MV-4-11 (cell line): ENCODE data around the gene VANGL1.

Source experiments
- DNase-seq: peaks from one replicate; lab custom pipeline; 2025; lab: John Stamatoyannopoulos, UW

Gene VANGL1

DNA sequence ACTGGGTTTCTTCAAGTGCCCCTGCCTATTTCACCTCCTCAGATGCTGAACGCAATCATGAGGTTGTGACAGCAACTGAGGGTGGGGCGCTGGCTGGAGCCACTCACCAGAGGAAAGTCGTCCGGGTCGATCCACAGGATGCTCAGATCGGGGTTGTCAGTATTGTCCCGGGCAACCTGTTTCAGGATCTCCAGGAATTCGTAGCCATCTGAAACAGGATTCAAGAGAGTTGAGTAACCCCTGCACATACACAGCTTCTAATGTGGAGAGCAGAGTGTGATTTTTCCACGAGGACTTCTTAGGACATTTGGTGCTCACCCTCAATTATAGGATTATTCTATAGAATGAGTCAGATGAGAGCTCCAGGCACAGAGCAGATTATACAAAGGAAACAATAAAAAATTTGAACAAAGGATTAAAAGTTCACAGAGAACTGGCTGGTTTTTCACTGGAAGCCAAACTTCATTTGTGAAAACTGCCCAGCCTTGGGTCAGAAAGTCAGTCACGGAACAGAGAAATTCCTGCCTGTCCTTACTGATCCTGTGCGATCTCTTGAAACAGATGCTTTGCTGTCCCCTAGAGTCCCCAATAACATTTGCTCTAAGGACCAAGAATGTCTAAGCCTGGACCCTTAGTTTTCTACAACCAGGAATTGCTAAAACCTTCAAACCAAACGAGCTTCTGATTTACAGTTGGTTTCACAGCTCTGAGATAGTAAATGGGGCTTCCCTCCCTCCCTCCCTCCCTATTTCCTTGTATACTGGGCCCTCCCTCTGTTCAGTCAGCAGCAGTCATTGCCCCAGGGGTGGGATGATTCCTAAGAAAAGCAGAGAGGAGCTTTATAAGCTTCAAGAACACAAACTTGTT is 63.5 kb downstream of the VANGL1 start:
- DNase-seq, result no peak

- no peak for DNase-seq
These were observed 64.2 kb downstream of the VANGL1 start for GRCh38 chr1:115705963-115706362.

GRCh38 chr1:115706587-115707425 is 65.0 kb downstream of the VANGL1 start:
- peak; percentile 22 for DNase-seq

- DNase-seq, result no peak
These were observed 69.3 kb downstream of the VANGL1 start for GRCh38 chr1:115710859-115711624.

- DNase-seq, result no peak
These were observed 71.3 kb downstream of the VANGL1 start for GRCh38 chr1:115712911-115713609.

DNA sequence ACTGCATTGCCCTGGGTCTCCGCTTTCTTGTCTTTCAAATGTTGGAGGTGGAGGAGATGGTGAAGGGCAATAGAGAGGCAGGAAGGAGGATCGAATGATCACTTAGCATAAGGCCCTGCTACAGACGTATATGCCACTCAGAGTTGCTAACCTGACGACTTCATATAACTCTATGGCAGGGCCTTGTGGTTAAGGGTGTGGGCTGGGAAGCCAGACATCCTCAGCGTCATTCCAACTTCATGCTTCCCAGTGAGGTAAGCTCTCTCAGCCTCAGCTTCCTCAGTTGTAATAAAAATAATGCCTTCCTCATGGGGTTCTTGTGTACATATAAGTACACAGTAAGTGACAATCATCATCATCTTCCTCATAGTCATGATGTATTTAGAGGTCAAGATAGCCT is 72.1 kb downstream of the VANGL1 start:
- DNase-seq, result no peak

DNA sequence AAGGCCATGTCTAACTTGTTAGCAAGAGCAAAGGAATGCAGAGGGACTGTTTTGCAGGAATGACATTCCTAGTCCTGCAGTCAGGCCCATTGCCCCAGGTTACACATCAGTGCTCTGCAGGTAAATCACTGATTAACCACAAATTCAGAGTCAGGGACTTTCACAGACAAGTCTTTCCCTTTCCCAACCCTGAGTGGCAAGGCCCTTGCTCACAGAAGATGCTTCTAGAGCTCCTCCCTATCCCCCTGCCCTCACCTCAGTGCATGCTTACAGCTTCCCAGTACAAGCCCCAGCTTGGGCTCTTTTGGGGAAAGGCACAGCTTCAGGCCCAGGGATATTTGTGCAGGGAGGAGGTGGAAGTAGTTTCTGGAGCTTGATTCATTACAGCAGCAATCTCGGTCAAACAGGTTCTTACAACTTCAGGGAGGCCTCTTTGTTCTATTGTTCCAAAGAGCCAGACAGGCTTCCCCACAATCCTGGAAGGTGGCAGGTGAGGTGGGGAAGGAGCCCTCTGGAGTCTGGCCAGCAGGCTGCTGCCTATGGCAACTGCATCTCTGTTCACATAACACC is 72.9 kb downstream of the VANGL1 start:
- DNase-seq, result no peak

DNA sequence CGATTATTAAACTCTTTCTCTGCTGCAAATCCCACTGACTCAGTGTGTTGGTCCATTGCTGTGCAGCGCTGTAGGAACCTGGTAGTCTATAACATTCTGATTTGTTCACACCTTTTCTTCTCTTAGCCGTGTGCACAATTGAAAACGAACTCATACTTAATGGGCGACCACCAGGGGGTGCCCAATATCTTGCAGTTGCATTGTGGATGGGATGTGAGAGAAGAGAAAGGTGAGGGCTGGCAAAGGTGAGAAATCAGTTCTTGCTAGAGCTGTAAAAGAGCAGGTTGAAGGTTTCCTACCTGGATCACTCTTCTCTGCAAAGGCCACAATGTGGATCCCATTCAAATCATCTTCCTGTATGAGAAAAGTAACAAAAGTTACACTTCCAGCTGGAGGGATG is 75.8 kb downstream of the VANGL1 start:
- DNase-seq, result peak; percentile 9

- no peak for DNase-seq
These were observed 76.4 kb downstream of the VANGL1 start for GRCh38 chr1:115718011-115718754.

GRCh38 chr1:115719285-115719684 is 77.5 kb downstream of the VANGL1 start:
- no peak for DNase-seq

- DNase-seq, result no peak
These were observed 80.5 kb downstream of the VANGL1 start for GRCh38 chr1:115722221-115722620.

DNA sequence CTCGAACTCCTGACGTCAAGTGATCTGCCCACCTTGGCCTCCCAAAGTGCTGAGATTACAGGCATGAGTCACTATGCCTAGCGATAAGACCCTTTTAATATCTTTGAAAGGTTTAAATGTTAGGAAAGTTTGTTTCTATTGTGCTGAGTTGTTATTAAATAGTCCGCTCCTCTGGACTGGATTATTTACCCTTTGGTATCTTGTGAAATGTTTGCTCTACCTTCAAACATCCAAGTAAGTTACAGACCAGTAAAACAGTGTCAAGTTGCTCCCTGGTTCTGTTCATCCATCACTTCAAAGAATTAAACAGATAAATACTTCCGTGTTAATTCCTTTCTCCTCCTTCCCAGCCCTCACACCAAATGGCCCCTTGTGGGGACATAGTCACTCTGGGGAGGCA is 82.0 kb downstream of the VANGL1 start:
- no peak for DNase-seq

DNA sequence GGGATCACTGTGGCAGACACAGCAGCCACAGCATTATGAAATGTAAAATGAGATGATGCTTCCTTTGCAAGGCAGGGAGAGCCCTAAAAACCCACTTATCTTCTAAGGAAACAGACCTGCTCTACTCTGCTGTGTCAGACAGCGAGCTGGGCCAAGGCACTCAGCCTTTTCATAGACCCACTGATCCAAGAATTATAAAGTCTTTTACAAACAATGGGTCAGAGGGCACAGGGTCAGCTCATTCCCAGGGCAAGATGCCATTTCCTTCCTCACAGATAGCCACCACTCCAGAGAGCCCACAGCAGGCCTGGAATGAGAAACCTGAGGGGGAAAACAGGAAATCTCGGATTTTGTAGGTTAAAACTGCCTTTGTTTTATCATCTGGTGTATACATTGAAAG is 83.8 kb downstream of the VANGL1 start:
- peak; percentile 11 for DNase-seq

GRCh38 chr1:115726161-115726560 is 84.4 kb downstream of the VANGL1 start:
- DNase-seq, result no peak

DNA sequence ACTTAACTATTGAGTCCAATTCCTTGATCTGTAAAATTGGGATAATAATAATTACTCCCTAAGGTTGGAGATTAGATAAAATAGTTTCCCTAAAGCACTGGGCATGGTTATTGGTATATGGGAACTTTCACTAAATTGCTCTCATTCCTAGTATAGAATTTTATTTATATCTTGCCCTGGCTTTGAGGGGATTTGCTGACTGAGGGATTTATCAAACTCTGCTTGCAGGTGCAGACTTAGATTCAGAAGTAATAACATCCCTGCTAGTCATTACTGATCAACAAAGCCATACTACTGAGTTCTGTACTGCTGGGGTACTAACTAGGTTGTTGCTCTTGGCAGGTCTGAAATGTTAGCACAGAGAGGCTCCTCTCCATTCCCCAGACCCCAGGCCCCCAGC is 84.8 kb downstream of the VANGL1 start:
- DNase-seq, result no peak

GRCh38 chr1:115727706-115728249 is 86.0 kb downstream of the VANGL1 start:
- peak; percentile 99 for DNase-seq

- peak; percentile 76 for DNase-seq
These were observed 86.6 kb downstream of the VANGL1 start for GRCh38 chr1:115728341-115728740.

- DNase-seq, result peak; percentile 18
These were observed 88.0 kb downstream of the VANGL1 start for GRCh38 chr1:115729756-115730155.

DNA sequence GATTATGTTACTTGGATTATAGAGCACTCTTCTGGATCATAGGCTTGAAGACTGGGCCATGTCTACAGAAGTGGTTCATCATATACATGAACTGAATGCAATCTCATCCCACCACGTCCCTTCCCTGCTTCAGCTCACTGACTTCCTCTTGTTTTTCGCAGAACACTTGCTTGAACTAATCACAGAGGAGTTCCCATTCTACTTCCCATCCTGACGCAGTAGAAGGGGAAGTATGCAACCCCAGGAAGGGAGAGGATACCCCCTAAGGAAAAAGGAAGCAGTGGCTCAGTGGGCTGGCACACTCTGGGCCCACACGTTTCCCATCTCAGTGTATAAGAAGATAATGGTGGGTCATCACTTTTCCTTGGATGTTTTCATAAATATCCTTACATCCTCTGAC is 90.5 kb downstream of the VANGL1 start:
- DNase-seq, result peak; percentile 45

- DNase-seq, result no peak
These were observed 99.0 kb downstream of the VANGL1 start for GRCh38 chr1:115740811-115741210.
